ENCODE results near the gene MLLT3.

- no peak for TF ChIP-seq POLR2AphosphoS5 (IDR thresholded peaks at IDR 0.05; ENCODE audit: low read depth, low read length)
- no peak for TF ChIP-seq POLR2A (IDR thresholded peaks at IDR 0.05; ENCODE audit: low read depth, low read length)
Observed at GRCh38 chr9:20361229-20361628, 261.1 kb downstream of the MLLT3 start.

Measured in GM12892 (cell line).